Suprapubic skin (tissue), 4 donors: Measurements from ENCODE around the gene BCKDHB.

Source experiments
- EP300 ChIP-seq: sonication (generic); formaldehyde crosslinking; IDR thresholded peaks from one replicate; pipeline ENCODE4 v1.6.1; 2017; ENCODE audit warnings: antibody characterized with exemption
- POLR2A ChIP-seq, 2 donors: fragments of 450-650 bp; IDR thresholded peaks; one replicate each; pipeline ENCODE4 v1.6.1; 2017; ENCODE audit warnings: antibody characterized with exemption in 2 of 2, mild to moderate bottlenecking in 2 of 2, moderate library complexity in 2 of 2
- POLR2AphosphoS5 ChIP-seq, 3 donors: sonication (generic); formaldehyde crosslinking; IDR thresholded peaks; one replicate each; pipeline ENCODE4 v1.6.1; 2017; ENCODE audit warnings: antibody characterized with exemption in 3 of 3
- TF ChIP-seq, protein P1 (sequence below), 2 donors: fragments of 200-600 bp in 1 of 2; fragments of 450-650 bp in 1 of 2; sonication (generic) in 1 of 2; IDR thresholded peaks; one replicate each; pipeline ENCODE4 v1.5.1; 2016 to 2019; ENCODE audit warnings: antibody characterized with exemption in 2 of 2, mild to moderate bottlenecking in 1 of 2, moderate library complexity in 1 of 2

DNA sequence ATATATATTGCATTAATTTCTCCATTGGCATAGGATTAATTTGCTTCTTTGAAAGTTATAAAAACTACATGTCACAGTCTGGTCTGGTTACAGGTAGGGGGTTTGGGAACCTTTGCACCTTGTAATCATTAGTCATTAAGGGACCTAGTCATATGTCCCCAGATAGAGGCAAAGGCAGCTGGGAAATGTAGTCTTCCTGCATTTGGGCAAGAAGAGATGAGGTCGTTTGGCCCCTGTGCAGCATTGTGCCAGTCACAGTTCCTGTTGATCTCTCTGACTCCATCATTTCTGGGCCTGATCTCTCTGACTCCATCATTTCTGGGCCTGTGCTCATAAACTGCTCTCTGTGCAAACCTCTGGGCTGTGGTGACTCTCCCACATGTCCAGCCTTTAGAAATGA lies 73.2 kb downstream of the BCKDHB start:
- TF ChIP-seq, protein P1, sequence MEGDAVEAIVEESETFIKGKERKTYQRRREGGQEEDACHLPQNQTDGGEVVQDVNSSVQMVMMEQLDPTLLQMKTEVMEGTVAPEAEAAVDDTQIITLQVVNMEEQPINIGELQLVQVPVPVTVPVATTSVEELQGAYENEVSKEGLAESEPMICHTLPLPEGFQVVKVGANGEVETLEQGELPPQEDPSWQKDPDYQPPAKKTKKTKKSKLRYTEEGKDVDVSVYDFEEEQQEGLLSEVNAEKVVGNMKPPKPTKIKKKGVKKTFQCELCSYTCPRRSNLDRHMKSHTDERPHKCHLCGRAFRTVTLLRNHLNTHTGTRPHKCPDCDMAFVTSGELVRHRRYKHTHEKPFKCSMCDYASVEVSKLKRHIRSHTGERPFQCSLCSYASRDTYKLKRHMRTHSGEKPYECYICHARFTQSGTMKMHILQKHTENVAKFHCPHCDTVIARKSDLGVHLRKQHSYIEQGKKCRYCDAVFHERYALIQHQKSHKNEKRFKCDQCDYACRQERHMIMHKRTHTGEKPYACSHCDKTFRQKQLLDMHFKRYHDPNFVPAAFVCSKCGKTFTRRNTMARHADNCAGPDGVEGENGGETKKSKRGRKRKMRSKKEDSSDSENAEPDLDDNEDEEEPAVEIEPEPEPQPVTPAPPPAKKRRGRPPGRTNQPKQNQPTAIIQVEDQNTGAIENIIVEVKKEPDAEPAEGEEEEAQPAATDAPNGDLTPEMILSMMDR (IDR thresholded peaks at IDR 0.05): no peak
- TF ChIP-seq POLR2A (IDR thresholded peaks at IDR 0.05): no peak
- TF ChIP-seq EP300: no peak
- TF ChIP-seq POLR2AphosphoS5 (IDR thresholded peaks at IDR 0.05): no peak
